Measurements from ENCODE around the gene SOS2.

SOS2 gene

GRCh38 chr14:50231475-50232275, at the start of gene SOS2:
Gene SOS2, minus strand, starts transcription at chr14:50231578. Its CDS starts 295 bp downstream, at chr14:50231283.
- FAIRE-seq, result peak; percentile 69

DNA sequence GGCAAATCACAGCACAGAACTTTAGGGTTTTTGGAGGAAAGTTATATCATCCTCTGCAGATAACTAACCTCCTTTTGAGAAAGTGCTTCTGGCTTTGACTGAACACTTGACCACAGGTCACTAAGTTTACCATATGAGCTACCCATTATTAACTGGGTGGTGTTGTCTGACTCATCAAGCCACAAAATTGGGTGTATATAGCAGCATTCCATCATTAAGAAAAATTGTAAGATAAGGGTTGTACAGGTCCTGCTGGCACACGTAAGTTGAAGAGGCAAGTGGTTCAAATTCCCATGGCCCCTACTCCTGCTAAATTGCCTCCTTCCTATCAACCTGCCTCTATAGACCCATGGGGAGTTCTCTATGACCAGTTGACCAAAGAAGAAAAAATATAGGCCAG, 41.1 kb upstream of the SOS2 start:
- peak; percentile 58 for FAIRE-seq
- no peak for DNase-seq (ENCODE audit: low spot score)

More at GRCh38 chr14:50231475-50232275, at the start of gene SOS2:
- DNase-seq (ENCODE audit: low spot score), result peak; percentile 98

DNA sequence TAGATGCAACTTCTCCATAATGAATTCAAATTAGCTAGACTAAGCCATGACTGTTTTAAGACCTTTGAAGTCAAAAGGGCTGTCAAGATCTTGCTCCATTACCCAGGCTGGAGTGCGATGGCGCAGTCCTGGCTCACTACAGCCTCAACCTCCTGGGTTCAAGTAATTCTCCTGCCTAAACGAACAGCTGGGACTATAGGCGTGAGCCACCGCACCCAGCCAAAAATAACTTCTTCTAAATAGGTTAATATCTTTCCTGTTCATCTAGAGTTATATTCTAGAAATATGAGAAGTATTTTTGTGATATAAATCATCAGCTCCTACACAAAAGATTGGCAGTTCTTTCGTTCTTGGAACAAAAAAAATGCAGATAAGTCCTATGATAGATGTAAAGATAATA, 39.6 kb upstream of the SOS2 start:
- DNase-seq (ENCODE audit: low spot score) (no peak), FAIRE-seq (peak; percentile 69)

GRCh38 chr14:50265029-50265428, 33.7 kb upstream of the SOS2 start:
- no peak for DNase-seq (ENCODE audit: low spot score)

GRCh38 chr14:50263321-50263720, 31.9 kb upstream of the SOS2 start:
- DNase-seq (ENCODE audit: low spot score) (no peak), FAIRE-seq (no peak)

More at GRCh38 chr14:50265029-50265428, 33.7 kb upstream of the SOS2 start:
- no peak for FAIRE-seq

GRCh38 chr14:50262865-50263264, 31.5 kb upstream of the SOS2 start:
- DNase-seq (ENCODE audit: low spot score) (no peak), FAIRE-seq (no peak)

DNA sequence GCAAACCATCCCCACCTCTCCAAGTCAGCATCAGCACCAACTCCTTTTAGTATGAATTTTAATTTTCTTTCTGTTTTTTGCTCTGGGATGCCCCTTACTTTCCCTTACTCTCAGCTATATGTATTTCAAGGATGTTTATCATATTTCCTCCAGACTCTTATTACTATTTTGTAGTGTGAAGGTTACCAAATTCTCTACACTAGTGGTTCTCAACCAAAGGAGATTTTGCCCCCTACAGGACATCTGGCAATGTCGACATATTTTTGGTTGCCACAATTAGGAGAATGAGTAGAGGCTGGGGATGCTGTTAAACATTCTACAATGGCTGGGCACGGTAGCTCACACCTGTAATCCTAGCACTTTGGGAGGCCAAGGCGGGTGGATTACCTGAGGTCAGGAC, 29.1 kb upstream of the SOS2 start:
- FAIRE-seq, result peak; percentile 91
- DNase-seq (ENCODE audit: low spot score), result peak; percentile 26

DNA sequence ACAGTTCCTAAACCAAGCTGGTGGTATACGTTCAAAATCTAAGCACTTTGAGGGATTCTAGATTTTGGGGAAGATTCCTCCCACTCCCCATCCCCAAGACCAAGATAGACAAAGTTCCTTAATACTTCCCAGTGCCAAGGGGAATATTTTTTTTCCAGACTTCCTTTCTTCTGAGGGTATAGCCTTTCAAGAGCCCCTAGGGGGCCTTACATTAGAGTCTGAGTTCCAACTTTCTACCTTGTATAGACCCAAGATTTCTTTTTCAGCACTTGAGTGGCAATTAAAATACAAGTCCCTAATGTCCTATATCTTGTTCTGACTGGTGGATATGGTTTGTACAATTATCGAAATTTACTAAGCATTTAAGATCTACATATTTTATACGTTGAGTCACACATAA, 28.7 kb upstream of the SOS2 start:
- DNase-seq (ENCODE audit: low spot score) (no peak), FAIRE-seq (no peak)

- FAIRE-seq (no peak), DNase-seq (ENCODE audit: low spot score) (no peak)
Measured at GRCh38 chr14:50257732-50258131, 26.4 kb upstream of the SOS2 start.

DNA sequence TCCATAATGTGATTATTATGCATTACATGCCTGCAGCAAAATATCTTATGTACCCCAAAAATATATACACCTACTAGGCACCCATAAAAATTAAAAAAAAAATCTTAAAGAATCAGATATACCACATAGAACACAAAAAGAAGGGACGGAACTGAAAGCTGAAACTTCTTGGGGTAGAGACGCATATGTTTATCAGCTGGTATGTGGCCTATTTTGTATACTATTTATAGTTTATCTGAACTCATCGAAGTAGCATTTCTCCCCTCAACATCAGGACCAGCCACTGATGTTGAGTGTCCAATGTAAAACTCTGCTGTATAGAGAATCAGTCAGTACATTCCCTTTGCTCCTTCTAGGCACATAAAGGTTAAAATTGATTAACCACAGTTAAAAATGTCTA, 22.9 kb upstream of the SOS2 start:
- no peak for DNase-seq (ENCODE audit: low spot score)
- FAIRE-seq, result no peak

GRCh38 chr14:50249136-50249775, 17.9 kb upstream of the SOS2 start:
- DNase-seq (ENCODE audit: low spot score) (no peak), FAIRE-seq (peak; percentile 87)

GRCh38 chr14:50247245-50247644, 15.9 kb upstream of the SOS2 start:
- FAIRE-seq, result no peak

DNA sequence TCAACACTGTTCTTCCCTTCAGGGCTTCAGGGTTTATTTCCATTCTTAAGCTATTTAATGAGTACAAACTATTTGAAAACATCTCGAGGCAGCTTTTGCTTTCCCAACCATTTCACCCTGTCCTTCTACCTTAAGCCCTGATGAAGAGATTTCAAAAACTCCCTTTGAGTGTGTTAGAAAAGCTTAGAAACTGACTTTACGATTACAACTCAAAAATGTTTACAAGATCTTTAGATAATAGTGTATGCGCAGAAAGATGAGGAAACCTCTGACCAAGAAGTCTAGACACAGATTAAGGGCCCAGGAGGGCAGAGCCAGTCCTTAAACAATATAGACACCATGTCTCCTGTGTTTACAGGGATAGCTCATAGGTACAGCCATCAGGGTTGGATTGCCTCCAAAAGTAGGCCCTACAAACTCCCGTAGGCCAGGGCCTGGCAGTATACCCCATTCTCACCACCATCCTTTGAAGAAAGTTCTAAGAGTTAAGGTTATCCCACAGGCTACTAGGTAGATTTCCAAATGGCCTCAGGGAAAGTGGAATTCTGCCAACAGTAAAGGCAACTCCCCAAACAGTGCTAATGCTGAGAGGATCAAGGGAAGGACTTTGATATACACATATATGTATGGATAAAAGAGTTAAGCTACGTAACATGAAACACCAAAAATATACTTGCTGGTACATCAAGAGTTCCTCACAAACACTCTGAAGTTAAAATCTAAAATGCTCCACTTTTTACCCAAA, 11.4 kb upstream of the SOS2 start:
- DNase-seq (ENCODE audit: low spot score) (no peak), FAIRE-seq (no peak)

More at GRCh38 chr14:50247245-50247644, 15.9 kb upstream of the SOS2 start:
- no peak for DNase-seq (ENCODE audit: low spot score)

DNA sequence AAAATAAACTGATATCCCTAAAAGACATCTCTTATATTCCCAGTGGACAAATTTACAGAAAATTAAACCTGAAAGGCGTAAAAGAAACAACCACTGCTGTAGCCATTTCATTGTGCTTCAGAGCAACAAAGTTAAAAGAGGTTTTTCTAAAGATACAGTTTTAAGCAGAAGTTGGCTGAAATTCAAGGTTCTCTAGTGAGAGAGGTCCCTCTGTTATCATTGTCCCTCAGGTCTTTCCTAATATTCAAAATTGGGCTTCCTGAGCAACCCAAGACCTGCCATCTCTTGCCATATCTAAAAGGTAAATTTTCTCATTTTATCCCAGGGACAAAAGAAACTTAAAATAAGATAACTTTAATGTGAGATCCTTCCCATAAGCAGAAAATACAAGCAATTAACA, 10.7 kb upstream of the SOS2 start:
- DNase-seq (ENCODE audit: low spot score) (no peak), FAIRE-seq (no peak)

DNA sequence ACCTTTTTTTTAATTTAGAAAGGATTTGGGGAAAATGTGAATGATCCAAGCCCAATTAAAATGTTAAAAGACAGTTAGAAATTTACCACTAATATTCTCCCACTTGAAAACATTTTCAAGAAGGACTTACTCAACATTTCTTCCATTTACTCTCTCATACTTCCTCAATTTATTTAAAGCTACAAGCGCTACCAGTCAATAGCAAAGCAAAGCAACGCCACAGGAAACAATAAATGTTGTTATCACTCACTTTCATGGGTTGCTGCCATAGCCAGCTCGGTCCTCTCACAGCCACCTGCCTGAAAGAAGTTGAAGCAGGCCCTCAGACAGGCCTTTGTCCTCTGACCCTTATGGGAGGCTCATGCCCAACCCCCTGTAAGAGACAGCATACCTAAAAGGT, 6.0 kb upstream of the SOS2 start:
- no peak for DNase-seq (ENCODE audit: low spot score)
- no peak for FAIRE-seq

DNA sequence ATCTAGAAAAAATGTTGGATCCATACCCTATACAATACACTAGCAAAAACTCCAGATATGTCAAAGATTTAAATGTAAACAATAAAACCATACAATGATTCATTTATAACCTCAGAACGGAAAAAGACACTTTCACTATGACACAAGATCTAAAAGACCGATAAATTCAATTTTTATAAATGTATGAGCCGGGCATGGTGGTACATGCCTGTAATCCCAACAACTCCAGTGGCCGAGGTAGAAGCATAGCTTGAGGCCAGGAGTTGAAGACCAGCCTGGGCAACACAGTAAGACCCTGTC, 2.5 kb upstream of the SOS2 start:
- DNase-seq (ENCODE audit: low spot score), result no peak
- no peak for FAIRE-seq

- FAIRE-seq (no peak), DNase-seq (ENCODE audit: low spot score) (no peak)
Measured at GRCh38 chr14:50233166-50233950, 2.0 kb upstream of the SOS2 start.

DNA sequence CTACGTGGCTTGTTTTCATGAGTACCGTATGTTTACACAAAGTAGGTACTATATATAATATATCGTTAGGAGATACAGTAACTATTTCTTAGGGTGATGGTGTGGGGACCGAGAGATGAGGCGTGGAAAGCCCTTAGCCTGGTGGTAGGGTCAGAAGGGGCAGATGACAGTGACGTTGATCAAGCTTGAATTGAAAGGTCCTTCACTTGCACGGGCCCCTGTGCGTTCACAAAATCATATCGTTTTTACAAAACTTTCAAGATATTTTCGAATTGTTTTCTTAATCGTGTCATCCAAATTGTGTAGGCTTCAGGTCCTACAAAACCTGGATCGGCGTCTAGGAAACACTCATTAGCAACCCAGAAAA, 881 bp upstream of the SOS2 start:
- FAIRE-seq, result no peak

DNA sequence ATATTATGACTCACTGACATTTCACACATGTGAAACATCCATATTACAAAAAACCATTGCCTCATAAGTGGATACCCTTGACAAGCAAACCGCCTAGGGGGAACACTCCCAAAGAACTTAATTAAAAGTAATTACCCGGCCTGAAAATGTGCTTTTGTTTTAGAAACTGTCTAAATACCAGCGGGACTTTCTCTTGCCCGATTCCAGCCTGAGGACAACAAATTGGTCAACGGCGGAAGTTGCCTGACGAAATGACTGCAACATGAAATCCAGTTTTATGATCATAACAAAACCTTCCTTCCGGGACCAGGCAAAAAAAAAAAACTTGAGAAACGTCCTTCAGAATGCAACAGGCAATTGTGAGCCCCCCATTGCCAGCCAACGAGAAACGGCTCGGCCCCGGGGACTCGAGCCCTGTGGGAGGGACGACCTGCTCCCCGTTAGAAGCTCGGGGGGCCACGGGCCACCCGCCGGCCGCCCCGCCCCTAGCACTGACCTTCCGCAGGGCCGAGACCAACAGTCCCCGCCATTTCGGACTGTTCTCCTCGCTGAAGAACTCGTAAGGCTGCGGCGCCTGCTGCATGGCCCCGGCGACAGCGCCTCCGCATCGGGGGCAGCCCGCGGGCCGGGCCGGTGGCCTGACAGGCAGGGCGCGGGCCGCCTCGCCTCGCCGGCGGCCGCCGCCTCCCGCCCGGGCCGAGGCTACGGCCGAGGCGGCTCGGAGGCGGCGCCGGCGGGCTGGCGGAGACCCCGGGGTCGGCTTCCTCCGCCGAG, 490 bp downstream of the SOS2 start:
- DNase-seq (ENCODE audit: low spot score) (peak; percentile 63), FAIRE-seq (no peak)

More for the DNA sequence above, 881 bp upstream of the SOS2 start:
- DNase-seq (ENCODE audit: low spot score), result no peak

DNA sequence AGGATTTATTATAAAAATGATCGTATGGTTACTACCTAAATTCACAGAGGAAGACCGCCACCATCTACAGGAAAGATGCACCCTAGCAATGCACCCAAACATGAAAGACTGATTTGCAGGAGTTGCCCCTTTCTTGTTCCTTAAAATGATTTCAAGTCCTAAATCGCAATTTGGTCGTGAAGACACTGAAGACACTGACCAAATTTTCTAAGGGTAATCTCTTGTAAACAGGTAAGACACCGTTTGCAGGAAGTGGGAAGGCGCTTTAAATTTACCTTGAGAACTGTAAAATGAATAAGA, 1.0 kb downstream of the SOS2 start:
- no peak for FAIRE-seq
- no peak for DNase-seq (ENCODE audit: low spot score)

- FAIRE-seq, result peak; percentile 50
- DNase-seq (ENCODE audit: low spot score), result no peak
Measured at GRCh38 chr14:50229681-50230080, 1.7 kb downstream of the SOS2 start.

Measured in urothelium cell line (cell line).